MM.1S (cell line): ENCODE data around the gene BACH2.

Experiments
- DNase-seq: peaks from one replicate; pipeline ENCODE4 v3.0.0-alpha.2; 2015
- H2AFZ ChIP-seq: fragments of 300-600 bp; sonication (generic); 2 replicates; pipeline ENCODE4 v1.6.0; 2016; ENCODE audit warnings: antibody characterized with exemption, low read length
- H3F3A ChIP-seq: fragments of 300-600 bp; sonication (generic); 2 replicates; pipeline ENCODE4 v1.6.1; 2016; ENCODE audit warnings: mild to moderate bottlenecking, antibody characterized with exemption, low read length, moderate library complexity, mixed read lengths; ENCODE audit not compliant: insufficient read depth
- H3K27ac ChIP-seq: fragments of 300-600 bp; sonication (generic); 2 replicates; pipeline ENCODE4 v1.5.1; 2016; ENCODE audit warnings: mild to moderate bottlenecking, low read length
- H3K27me3 ChIP-seq: fragments of 300-600 bp; sonication (generic); replicated peaks from 2 replicates; pipeline ENCODE4 v1.6.0; 2016; ENCODE audit warnings: low read length; ENCODE audit not compliant: insufficient read depth
- H3K36me3 ChIP-seq: fragments of 300-600 bp; sonication (generic); replicated peaks from 2 replicates; pipeline ENCODE4 v1.6.1; 2016; ENCODE audit warnings: mild to moderate bottlenecking, low read length, mixed read lengths; ENCODE audit not compliant: insufficient read depth
- H3K4me1 ChIP-seq: fragments of 300-600 bp; sonication (generic); 2 replicates; pipeline ENCODE4 v1.6.1; 2016; ENCODE audit warnings: low read length, mixed read lengths
- H3K4me2 ChIP-seq: fragments of 300-600 bp; sonication (generic); 2 replicates; pipeline ENCODE4 v1.6.0; 2016; ENCODE audit warnings: low read depth, low read length
- H3K4me3 ChIP-seq: fragments of 300-600 bp; sonication (generic); 2 replicates; pipeline ENCODE4 v1.5.1; 2016; ENCODE audit warnings: low read length, mixed read lengths
- H3K79me2 ChIP-seq: fragments of 300-600 bp; sonication (generic); 2 replicates; pipeline ENCODE4 v1.6.1; 2016; ENCODE audit warnings: mixed run types, low read length, mixed read lengths
- H3K9ac ChIP-seq: fragments of 300-600 bp; sonication (generic); 2 replicates; pipeline ENCODE4 v1.6.1; 2016; ENCODE audit warnings: low read length, mixed read lengths
- H3K9me2 ChIP-seq: fragments of 300-600 bp; sonication (generic); replicated peaks from 2 replicates; pipeline ENCODE4 v1.6.1; 2016; ENCODE audit warnings: mild to moderate bottlenecking, low read length, mixed read lengths; ENCODE audit not compliant: insufficient read depth
- H3K9me3 ChIP-seq: fragments of 300-600 bp; sonication (generic); replicated peaks from 2 replicates; pipeline ENCODE4 v1.6.1; 2016; ENCODE audit warnings: mild to moderate bottlenecking, low read length, mixed read lengths; ENCODE audit not compliant: insufficient read depth
- H4K20me1 ChIP-seq: fragments of 300-600 bp; sonication (generic); 2 replicates; pipeline ENCODE4 v1.6.1; 2016; ENCODE audit warnings: mild to moderate bottlenecking, low read length, moderate library complexity, mixed read lengths; ENCODE audit not compliant: insufficient read depth
- CTCF ChIP-seq: fragments of 300-600 bp; sonication (generic); IDR thresholded peaks from 2 replicates; pipeline ENCODE4 v1.5.1; 2016; ENCODE audit warnings: antibody characterized with exemption, low read length, mixed read lengths
- EZH2 ChIP-seq: fragments of 300-600 bp; sonication (generic); optimal IDR thresholded peaks from 2 replicates; pipeline ENCODE3; 2017; ENCODE audit warnings: low read depth, mild to moderate bottlenecking, antibody characterized with exemption, low read length, mixed read lengths
- EZH2phosphoT487 ChIP-seq: fragments of 300-600 bp; sonication (generic); IDR thresholded peaks from 2 replicates; pipeline ENCODE4 v1.6.1; 2018; ENCODE audit warnings: antibody characterized with exemption, low read length

Gene BACH2

GRCh38 chr6:90293319-90293953 lies 3.2 kb downstream of the BACH2 start:
- Histone ChIP-seq H3K36me3 (no peaks in the 10 kb centered on the region), H2AFZ (no peak overlapping the region), H3K4me2 (no peak overlapping the region), H3K9ac (no peak overlapping the region), H3K27me3 (no peaks in the 10 kb centered on the region), H3K4me1 (peaks cover 3% of the 10 kb centered on the region), H3K9me3 (no peaks in the 10 kb centered on the region), H3K79me2 (peaks cover 65% of the 10 kb centered on the region), H3K9me2 (no peaks in the 10 kb centered on the region), H3K4me3 (no peak overlapping the region), H3F3A (peaks cover 11% of the 10 kb centered on the region), H3K27ac (no peak overlapping the region), H4K20me1 (no peaks in the 10 kb centered on the region)
- TF ChIP-seq EZH2, result no peak
- no peak for TF ChIP-seq EZH2phosphoT487
- no peak for TF ChIP-seq CTCF
- DNase-seq, result no peak

- no peaks in the 10 kb centered on the region for H4K20me1 ChIP-seq
- peaks cover 74% of the 10 kb centered on the region for H3K79me2 ChIP-seq
- H3K27me3 ChIP-seq, result no peaks in the 10 kb centered on the region
- no peak overlapping the region for H3K27ac ChIP-seq
- H3K4me2 ChIP-seq, result no peak overlapping the region
- H3K9me2 ChIP-seq, result no peaks in the 10 kb centered on the region
- H3K36me3 ChIP-seq, result no peaks in the 10 kb centered on the region
- H3F3A ChIP-seq, result peaks cover 13% of the 10 kb centered on the region
- no peaks in the 10 kb centered on the region for H3K9me3 ChIP-seq
- no peak for DNase-seq
- H3K4me1 ChIP-seq, result peaks cover 13% of the 10 kb centered on the region
- TF ChIP-seq EZH2 (no peak), CTCF (no peak), EZH2phosphoT487 (no peak)
- no peak overlapping the region for H3K9ac ChIP-seq
- H2AFZ ChIP-seq, result no peak overlapping the region
- no peak overlapping the region for H3K4me3 ChIP-seq
These were observed 5.1 kb downstream of the BACH2 start for GRCh38 chr6:90291565-90291964.

- no peak for DNase-seq
- H3K9me2 ChIP-seq, result no peaks in the 10 kb centered on the region
- no peak overlapping the region for H3K9ac ChIP-seq
- TF ChIP-seq EZH2phosphoT487 (no peak), EZH2 (no peak)
- peaks cover 19% of the 10 kb centered on the region for H3F3A ChIP-seq
- no peak overlapping the region for H3K27ac ChIP-seq
- no peaks in the 10 kb centered on the region for H3K27me3 ChIP-seq
- no peaks in the 10 kb centered on the region for H3K9me3 ChIP-seq
- no peak overlapping the region for H3K4me3 ChIP-seq
- no peak overlapping the region for H3K4me2 ChIP-seq
- H3K79me2 ChIP-seq, result peaks cover 74% of the 10 kb centered on the region
- H2AFZ ChIP-seq, result no peak overlapping the region
- H4K20me1 ChIP-seq, result no peaks in the 10 kb centered on the region
- peaks cover 15% of the 10 kb centered on the region for H3K4me1 ChIP-seq
- H3K36me3 ChIP-seq, result no peaks in the 10 kb centered on the region
These were observed 5.7 kb downstream of the BACH2 start for GRCh38 chr6:90290811-90291420.

- Histone ChIP-seq H3K27me3 (no peaks in the 10 kb centered on the region), H3K27ac (no peak overlapping the region), H3K9me3 (no peaks in the 10 kb centered on the region), H3F3A (peaks cover 21% of the 10 kb centered on the region), H3K79me2 (peaks cover 71% of the 10 kb centered on the region), H4K20me1 (no peaks in the 10 kb centered on the region), H3K4me3 (no peak overlapping the region), H2AFZ (no peak overlapping the region), H3K9me2 (no peaks in the 10 kb centered on the region), H3K4me1 (peaks cover 15% of the 10 kb centered on the region), H3K9ac (no peak overlapping the region), H3K4me2 (no peak overlapping the region), H3K36me3 (no peaks in the 10 kb centered on the region)
- DNase-seq, result no peak
- TF ChIP-seq EZH2phosphoT487, result no peak
- TF ChIP-seq CTCF, result no peak
- TF ChIP-seq EZH2, result no peak
These were observed 6.7 kb downstream of the BACH2 start for GRCh38 chr6:90289902-90290301.
